Superior temporal gyrus (tissue), 1 donor: ENCODE measurements around the gene ZNF587B.
"Not testable (repeated sequence)": the region's sequence is repeated elsewhere in the genome, so short reads cannot be mapped to it uniquely, and the experiment has no call there.

Experiments
- DNase-seq: peaks from one replicate; pipeline ENCODE4 v3.0.0-alpha.2; 2016; ENCODE audit errors: extremely low spot score

Gene ZNF587B

DNA sequence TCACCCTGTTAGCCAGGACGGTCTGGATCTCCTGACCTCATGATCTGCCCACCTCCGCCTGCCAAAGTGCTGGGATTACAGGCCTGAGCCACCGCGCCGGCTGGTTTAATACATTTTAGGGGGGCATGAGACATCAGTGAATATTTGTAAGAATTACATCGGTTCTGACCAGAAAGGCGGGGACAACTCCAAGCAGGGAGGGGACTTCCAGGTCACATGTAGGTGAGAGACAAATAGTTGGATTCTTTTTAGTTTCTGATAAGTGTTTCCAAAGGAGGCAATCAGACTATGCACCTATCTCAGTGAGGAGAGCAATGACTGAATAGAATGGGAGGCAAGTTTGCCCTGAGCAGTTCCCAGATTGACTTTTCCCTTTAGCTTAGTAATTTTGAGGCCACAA is 11.7 kb upstream of the ZNF587B start:
- DNase-seq = no peak

- peak; percentile 97 for DNase-seq
Observed at GRCh38 chr19:57819475-57820148, 10.5 kb upstream of the ZNF587B start.

DNA sequence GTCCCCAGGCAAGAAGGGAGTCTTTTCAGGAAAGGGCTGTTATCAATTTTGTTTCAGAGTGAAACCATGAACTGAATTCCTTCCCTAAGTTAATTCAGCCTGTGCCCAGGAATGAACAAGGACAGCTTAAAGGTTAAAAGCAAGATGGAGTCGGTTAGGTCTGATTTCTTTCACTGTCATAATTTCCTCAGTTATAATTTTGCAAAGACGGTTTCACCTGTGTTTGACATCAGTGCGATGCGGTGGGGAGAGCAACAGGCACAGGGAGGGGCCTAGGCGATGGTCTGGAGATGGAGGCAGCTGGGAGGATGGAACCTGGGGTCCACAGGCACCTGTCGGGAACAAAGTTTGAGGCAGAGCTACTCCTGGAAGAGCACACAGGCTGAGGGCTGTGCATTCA is 9.5 kb upstream of the ZNF587B start:
- no peak for DNase-seq

- not testable (repeated sequence) for DNase-seq
Observed at GRCh38 chr19:57821095-57821494, 9.0 kb upstream of the ZNF587B start.

GRCh38 chr19:57821501-57821900 is 8.6 kb upstream of the ZNF587B start:
- not testable (repeated sequence) for DNase-seq

DNA sequence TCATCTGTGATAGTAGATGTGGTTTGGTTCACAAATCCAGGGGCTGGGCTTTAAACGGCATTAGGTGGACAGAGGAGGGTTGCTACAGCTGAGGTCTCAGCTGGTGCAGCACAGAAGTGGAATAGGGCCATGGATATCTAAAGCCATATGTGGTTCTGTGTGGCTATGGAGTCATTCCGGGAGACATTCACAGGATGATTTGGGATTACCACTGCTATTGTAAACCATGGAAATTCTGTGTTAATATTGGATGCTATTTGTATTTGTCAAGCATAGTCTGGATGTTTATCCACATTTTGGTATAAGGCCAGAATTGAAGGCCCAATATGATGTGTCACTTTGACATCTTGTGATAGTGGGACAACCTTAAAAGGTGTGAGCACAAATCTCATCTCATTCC is 6.9 kb upstream of the ZNF587B start:
- DNase-seq = not testable (repeated sequence)

GRCh38 chr19:57823608-57824007 is 6.5 kb upstream of the ZNF587B start:
- DNase-seq = not testable (repeated sequence)

DNA sequence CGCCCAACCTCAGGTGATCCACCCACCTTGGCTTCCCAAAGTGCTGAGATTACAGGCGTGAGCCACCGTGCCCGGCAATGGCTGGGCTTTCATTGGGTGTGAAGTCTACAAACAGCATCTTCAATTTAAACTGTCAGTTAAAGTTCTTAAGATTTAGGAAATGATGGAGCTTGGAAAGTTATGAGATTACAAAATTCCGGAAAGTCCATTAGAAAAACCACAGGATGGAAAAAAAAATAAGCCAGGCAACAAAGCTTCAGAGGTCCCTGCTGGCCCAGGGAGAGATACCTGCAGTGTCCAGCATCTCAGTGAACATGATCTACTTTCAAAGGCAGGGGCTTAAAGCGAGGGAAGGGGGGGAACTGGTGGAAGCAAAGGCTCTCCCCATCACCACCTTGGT is 4.6 kb upstream of the ZNF587B start:
- DNase-seq = no peak

- no peak for DNase-seq
Observed at GRCh38 chr19:57829316-57829715, 783 bp upstream of the ZNF587B start.

- not testable (repeated sequence) for DNase-seq
Observed at GRCh38 chr19:57836991-57837390, 6.9 kb downstream of the ZNF587B start.

DNA sequence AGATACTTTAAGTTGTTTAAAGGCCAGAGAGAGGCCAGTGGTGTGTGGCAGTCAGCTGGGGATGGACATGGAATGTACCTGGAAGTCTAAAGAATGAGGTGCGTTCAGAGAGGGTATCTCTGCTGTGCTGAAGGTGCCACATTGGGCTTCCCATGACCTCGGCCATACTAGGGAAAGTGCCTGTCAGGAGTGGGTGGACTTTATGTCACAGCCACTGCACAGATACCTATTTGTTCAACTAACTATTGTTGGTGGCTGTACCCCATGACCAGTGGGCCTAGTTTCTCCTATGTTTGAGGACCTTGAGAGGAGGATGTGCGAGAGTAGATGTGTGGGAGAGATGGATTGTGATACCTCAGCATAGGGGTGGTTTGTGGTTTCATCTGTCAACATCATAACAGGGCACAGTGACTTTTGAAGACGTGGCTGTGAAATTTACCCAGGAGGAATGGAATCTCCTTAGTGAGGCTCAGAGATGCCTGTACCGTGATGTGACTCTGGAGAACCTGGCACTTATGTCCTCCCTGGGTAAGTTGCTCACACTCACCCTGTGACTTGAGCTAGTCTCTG is 8.6 kb downstream of the ZNF587B start:
- DNase-seq = not testable (repeated sequence)

DNA sequence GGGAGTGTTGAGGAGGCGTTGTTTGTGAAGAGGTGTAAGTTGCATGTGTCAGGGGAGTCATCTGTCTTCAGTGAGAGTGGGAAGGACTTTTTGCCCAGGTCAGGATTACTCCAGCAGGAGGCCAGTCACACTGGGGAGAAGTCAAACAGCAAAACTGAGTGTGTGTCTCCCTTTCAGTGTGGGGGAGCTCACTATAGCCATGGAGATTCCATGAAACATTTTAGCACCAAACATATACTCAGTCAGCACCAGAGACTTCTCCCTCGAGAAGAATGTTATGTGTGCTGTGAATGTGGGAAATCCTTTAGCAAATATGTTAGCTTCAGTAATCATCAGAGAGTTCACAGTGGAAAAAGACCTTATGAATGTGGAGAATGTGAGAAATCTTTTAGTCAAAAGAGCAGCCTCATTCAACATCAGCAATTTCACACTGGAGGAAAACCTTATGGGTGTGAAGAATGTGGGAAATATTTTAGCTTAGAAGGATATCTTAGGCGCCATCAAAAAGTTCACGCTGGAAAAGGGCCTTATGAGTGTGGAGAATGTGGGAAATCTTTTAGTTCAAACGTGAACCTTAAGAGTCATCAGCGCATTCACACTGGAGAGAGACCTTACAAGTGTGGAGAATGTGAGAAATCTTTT is 11.1 kb downstream of the ZNF587B start:
- DNase-seq = no peak

GRCh38 chr19:57847164-57847563 is 17.1 kb downstream of the ZNF587B start:
- not testable (repeated sequence) for DNase-seq

DNA sequence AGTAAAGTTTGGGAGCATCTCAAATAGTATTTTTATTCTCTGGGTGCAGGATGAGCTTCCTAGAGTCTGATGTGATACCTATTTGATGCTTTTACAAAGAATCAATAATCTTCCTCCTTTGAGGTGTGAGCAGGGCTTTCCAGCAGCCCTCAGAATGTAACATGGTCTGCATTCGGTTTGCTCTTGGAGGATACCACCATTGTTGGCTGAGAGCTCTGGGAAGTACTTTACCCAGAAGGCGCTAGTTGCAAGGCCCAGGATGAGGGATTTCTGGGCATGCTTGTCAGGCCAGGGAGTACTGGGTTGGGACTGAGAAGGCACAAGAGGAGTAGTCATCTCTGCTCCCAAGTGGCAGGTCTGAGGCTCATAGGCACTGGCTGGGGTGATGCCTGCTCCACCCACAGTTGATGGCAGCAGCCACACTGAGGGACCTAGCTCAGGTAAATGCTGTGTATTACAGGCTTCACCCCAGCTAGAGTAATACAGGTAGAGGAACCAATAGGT is 19.1 kb downstream of the ZNF587B start:
- DNase-seq = not testable (repeated sequence)

DNA sequence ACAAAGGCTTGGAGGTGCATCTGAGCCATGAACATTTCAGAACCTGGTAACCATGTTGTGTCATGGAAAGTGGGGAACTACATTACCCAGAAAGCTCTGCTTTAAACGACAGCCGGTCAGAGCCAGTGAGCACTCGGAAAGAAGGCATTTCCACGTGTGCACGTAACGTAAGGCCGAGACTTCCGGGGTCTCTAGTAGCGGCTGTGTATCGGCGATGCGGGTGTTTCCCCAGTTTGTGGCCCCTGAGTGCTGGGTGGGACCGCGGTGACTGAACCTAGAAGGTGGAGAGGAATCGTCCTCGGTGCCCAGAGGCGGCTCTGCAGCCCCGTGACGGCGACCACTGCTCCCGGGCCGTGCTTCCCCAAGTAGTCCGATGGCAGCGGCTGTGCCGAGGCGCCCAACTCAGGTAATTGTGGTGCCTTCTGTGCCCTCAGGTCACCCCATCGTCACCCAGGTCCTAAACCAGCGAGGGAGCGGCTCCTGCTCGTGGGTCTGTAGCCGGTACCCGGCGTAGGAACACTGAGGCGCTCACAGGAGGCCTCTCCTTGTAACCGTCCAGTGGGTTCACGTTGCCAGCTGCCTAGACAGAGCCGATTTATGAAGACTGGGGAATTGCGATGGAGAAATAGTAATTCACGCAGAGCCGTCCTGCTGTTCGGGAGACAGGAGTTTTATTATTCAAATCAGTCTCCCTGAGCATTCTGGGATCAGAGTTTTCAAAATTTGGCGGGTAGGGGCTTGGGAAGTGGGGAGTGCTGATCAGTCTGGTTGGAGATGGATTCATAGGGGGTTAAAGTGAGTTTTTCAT is 19.8 kb downstream of the ZNF587B start, which contains the start of gene ZNF587:
Gene ZNF587, plus strand, starts transcription at position 194 of the 808 bp plus-strand sequence. Its CDS starts 180 bp downstream, at position 374.
- peak; percentile 93 for DNase-seq

- no peak for DNase-seq
Observed at GRCh38 chr19:57850553-57851017, 20.5 kb downstream of the ZNF587B start.

GRCh38 chr19:57851812-57852603 is 21.9 kb downstream of the ZNF587B start:
- not testable (repeated sequence) for DNase-seq

- not testable (repeated sequence) for DNase-seq
Observed at GRCh38 chr19:57854117-57854516, 24.0 kb downstream of the ZNF587B start.

DNA sequence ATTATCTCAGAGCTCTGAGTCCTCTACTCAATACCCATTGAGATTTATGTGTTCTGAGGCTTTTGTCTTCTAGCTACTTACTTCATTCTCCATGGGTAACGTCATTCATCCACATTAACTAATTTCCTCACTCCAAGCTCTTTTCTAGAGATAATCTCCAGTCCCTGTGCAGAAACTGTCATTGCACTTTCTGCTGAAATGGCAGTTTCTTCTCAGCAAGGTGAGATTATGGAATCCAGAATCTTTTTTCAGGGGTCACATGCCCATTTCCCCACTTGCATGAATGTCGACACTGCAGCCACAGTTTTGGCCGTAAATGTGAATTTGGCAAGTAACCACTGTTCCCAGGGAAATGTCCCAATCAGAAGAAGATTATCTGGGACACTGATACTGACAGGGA is 32.3 kb downstream of the ZNF587B start:
- not testable (repeated sequence) for DNase-seq

- DNase-seq = no peak
Observed at GRCh38 chr19:57867868-57868492, 37.9 kb downstream of the ZNF587B start.
